Sigmoid colon (tissue), 7 donors: ENCODE measurements around the gene MAP3K20. TPM values are rescaled to one million over a fixed set of nuclear protein-coding genes. Genes with fewer than 3 reads are reported as not detected.

Experiments
- DNase-seq: peaks from one replicate; pipeline ENCODE4 v3.0.0-alpha.2; 2019
- H3K27ac ChIP-seq, 4 donors: fragments of 200-600 bp; sonication (generic); one replicate each; pipeline ENCODE4 v1.5.1; 2016 to 2019; ENCODE audit warnings: mild to moderate bottlenecking in 1 of 4
- H3K27me3 ChIP-seq, 3 donors: fragments of 200-600 bp; sonication (generic); one replicate each; pipeline ENCODE4 v1.5.1; 2019; ENCODE audit warnings: mild to moderate bottlenecking in 1 of 3
- H3K36me3 ChIP-seq, 4 donors: fragments of 200-600 bp; sonication (generic); one replicate each; pipeline ENCODE4 v1.5.1; 2016 to 2019
- H3K4me1 ChIP-seq, 4 donors: fragments of 200-600 bp; sonication (generic); one replicate each; pipeline ENCODE4 v1.5.1; 2017 to 2019
- H3K4me3 ChIP-seq, 4 donors: fragments of 200-600 bp; sonication (generic); one replicate each; pipeline ENCODE4 v1.5.1; 2017 to 2019; ENCODE audit warnings: mild to moderate bottlenecking in 2 of 4, moderate library complexity in 1 of 4
- H3K9me3 ChIP-seq, 4 donors: fragments of 200-600 bp in 3 of 4; sonication (generic) in 3 of 4; one replicate each; pipeline versions ENCODE4 v1.5.1 to v1.6.1; 2013 to 2019
- CTCF ChIP-seq, 4 experiments: fragments of 450-650 bp in 3 of 4; fragments of 200-600 bp in 1 of 4; IDR thresholded peaks; one replicate each; pipeline ENCODE4 v1.5.1; 2016 to 2019; ENCODE audit warnings: antibody characterized with exemption in 4 of 4, mild to moderate bottlenecking in 3 of 4, moderate library complexity in 2 of 4
- EP300 ChIP-seq, 4 donors: sonication (generic); formaldehyde crosslinking; IDR thresholded peaks; one replicate each; pipeline ENCODE4 v1.6.1; 2017; ENCODE audit warnings: antibody characterized with exemption in 4 of 4
- POLR2A ChIP-seq, 2 donors: fragments of 450-650 bp; IDR thresholded peaks; one replicate each; pipeline ENCODE4 v1.6.1; 2016; ENCODE audit warnings: antibody characterized with exemption in 2 of 2, mild to moderate bottlenecking in 2 of 2, moderate library complexity in 2 of 2
- POLR2AphosphoS5 ChIP-seq, 4 donors: sonication (generic); formaldehyde crosslinking; IDR thresholded peaks; one replicate each; pipeline ENCODE4 v1.6.1; 2017; ENCODE audit warnings: antibody characterized with exemption in 4 of 4
- WGBS, 2 donors: extraction: QIAGEN DNeasy Blood & Tissue Kit; methylation state at CpG; one replicate each; pipeline ENCODE4 v1.1.7; 2013; 5-methylcytosine and 5-hydroxymethylcytosine counted together
- intact Hi-C: fragments of 100-400 bp; cut with DNase I; formaldehyde crosslinking; loops from one replicate; pipeline ENCODE4 v1.15.1; 2023
- polyA plus RNA-seq, 3 donors: library from polyadenylated mRNA; stranded (reverse); fragments of 200-250 nt; gene quantifications; one replicate each; pipeline ENCODE4 v1.2.3, GENCODE V29; 2013
- total RNA-seq, 4 donors: library from RNA; depleted of rRNA; stranded (reverse); fragments of >200 nt; gene quantifications; one replicate each; pipeline ENCODE4 v1.1.0, GENCODE V29; 2016
- donor health status: healthy with polysubstance abuse.
- donor health status: Bipolar disorder and iron deficiency.
- donor health status: healthy.

MAP3K20 gene
- total and polyA plus RNA-seq, 7 donors = 6.2 to 255 (median 189) TPM

- Histone ChIP-seq H3K9me3 (no peaks in the 10 kb centered on the region), H3K4me1 (peaks cover 0 to 7% (median 0%) of the 10 kb centered on the region in 4 donors), H3K36me3 (no peaks in the 10 kb centered on the region), H3K4me3 (no peak overlapping the region), H3K27me3 (no peaks in the 10 kb centered on the region), H3K27ac (no peak overlapping the region)
- no peak for DNase-seq
- 97 to 99% methylated on average over 6 of the region's 6 CpGs for WGBS, 2 donors
- intact Hi-C loops = no loop called here
- TF ChIP-seq CTCF (IDR thresholded peaks at IDR 0.05) = no peak
- no peak for TF ChIP-seq EP300 (IDR thresholded peaks at IDR 0.05)
- TF ChIP-seq POLR2AphosphoS5 (IDR thresholded peaks at IDR 0.05) = no peak
- TF ChIP-seq POLR2A (IDR thresholded peaks at IDR 0.05) = no peak
These were observed 214.9 kb downstream of the MAP3K20 start for GRCh38 chr2:173290518-173290917.

GRCh38 chr2:173291412-173291811, 215.8 kb downstream of the MAP3K20 start:
- Histone ChIP-seq H3K4me3 (no peak overlapping the region), H3K27me3 (no peaks in the 10 kb centered on the region), H3K27ac (no peak overlapping the region), H3K9me3 (peaks cover 0 to under 1% (median 0%) of the 10 kb centered on the region in 4 donors), H3K4me1 (peaks cover 0 to 7% (median 0%) of the 10 kb centered on the region in 4 donors), H3K36me3 (no peaks in the 10 kb centered on the region)
- no peak for DNase-seq
- TF ChIP-seq POLR2A (IDR thresholded peaks at IDR 0.05) = no peak
- TF ChIP-seq EP300 (IDR thresholded peaks at IDR 0.05) = no peak
- no peak for TF ChIP-seq POLR2AphosphoS5 (IDR thresholded peaks at IDR 0.05)
- TF ChIP-seq CTCF (IDR thresholded peaks at IDR 0.05) = no peak
- whole genome bisulfite sequencing, 2 donors = 67 to 92% methylated on average over 3 to 4 of the region's 4 CpGs
- intact Hi-C loops = no loop called here

GRCh38 chr2:173296235-173296634, 220.6 kb downstream of the MAP3K20 start:
- H3K4me3 ChIP-seq = no peak overlapping the region
- intact Hi-C loops = no loop called here
- no peaks in the 10 kb centered on the region for H3K4me1 ChIP-seq
- TF ChIP-seq CTCF (IDR thresholded peaks at IDR 0.05) (no peak), EP300 (IDR thresholded peaks at IDR 0.05) (no peak), POLR2AphosphoS5 (IDR thresholded peaks at IDR 0.05) (no peak), POLR2A (IDR thresholded peaks at IDR 0.05) (no peak)
- H3K27ac ChIP-seq = no peak overlapping the region
- H3K36me3 ChIP-seq = no peaks in the 10 kb centered on the region
- H3K27me3 ChIP-seq = no peaks in the 10 kb centered on the region
- H3K9me3 ChIP-seq = peaks cover 0 to 26% (median 18%) of the 10 kb centered on the region in 4 donors
- WGBS, 2 donors = 84 to 85% methylated on average over 2 of the region's 2 CpGs
- no peak for DNase-seq

GRCh38 chr2:173298536-173299097, 223.0 kb downstream of the MAP3K20 start:
- DNase-seq = no peak
- TF ChIP-seq POLR2A (IDR thresholded peaks at IDR 0.05) = no peak
- no peak for TF ChIP-seq EP300 (IDR thresholded peaks at IDR 0.05)
- TF ChIP-seq CTCF (IDR thresholded peaks at IDR 0.05) = no peak
- TF ChIP-seq POLR2AphosphoS5 (IDR thresholded peaks at IDR 0.05) = no peak
- no peak overlapping the region for H3K4me3 ChIP-seq
- H3K27me3 ChIP-seq = no peaks in the 10 kb centered on the region
- intact Hi-C loops = no loop called here
- peaks cover 0 to 26% (median 18%) of the 10 kb centered on the region in 4 donors for H3K9me3 ChIP-seq
- H3K36me3 ChIP-seq = no peaks in the 10 kb centered on the region
- H3K4me1 ChIP-seq = no peaks in the 10 kb centered on the region
- no peak overlapping the region for H3K27ac ChIP-seq
- WGBS, 2 donors = 90 to 93% methylated on average over 5 of the region's 5 CpGs

- no peaks in the 10 kb centered on the region for H3K4me1 ChIP-seq
- H3K27ac ChIP-seq = no peak overlapping the region
- no peak for TF ChIP-seq POLR2A (IDR thresholded peaks at IDR 0.05)
- no peak for TF ChIP-seq EP300 (IDR thresholded peaks at IDR 0.05)
- no peak for TF ChIP-seq POLR2AphosphoS5 (IDR thresholded peaks at IDR 0.05)
- DNase-seq = no peak
- peaks cover 0 to 26% (median 18%) of the 10 kb centered on the region in 4 donors for H3K9me3 ChIP-seq
- WGBS, 2 donors = 94 to 95% methylated on average over 5 of the region's 5 CpGs
- intact Hi-C loops = no loop called here
- no peak overlapping the region for H3K4me3 ChIP-seq
- H3K36me3 ChIP-seq = no peaks in the 10 kb centered on the region
- H3K27me3 ChIP-seq = no peaks in the 10 kb centered on the region
These were observed 224.1 kb downstream of the MAP3K20 start for GRCh38 chr2:173299764-173300163.
